NCI-H2029 (cell line): ENCODE results near the gene TUBGCP3.

Experiments used
- DNase-seq: peaks from one replicate; lab custom pipeline; 2025; lab: John Stamatoyannopoulos, UW

TUBGCP3 gene

DNA sequence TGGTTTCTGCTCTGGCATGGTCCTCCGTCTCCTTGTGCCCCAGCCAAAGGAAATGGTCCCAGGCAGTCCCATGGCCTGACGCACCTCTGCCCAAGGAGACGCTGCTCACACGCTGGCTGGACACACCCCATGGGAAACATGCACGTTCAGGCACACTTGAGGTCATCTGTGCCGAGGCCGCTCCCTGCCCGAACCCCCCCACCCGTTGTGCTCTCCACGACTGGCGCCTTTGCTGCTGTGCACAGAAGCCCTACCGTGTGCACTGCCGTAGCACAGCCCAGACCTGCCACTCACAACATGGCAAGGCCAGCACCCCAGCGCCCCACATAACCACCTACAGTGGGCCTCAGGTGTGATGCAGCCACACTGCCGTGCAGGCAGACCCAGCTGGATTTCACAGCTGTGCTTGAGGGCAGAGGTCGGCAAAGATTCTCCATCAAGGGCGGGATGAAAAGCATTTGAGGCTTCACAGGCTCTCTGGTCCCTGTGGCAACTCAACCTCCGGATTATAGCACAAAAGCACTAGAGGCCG is 146.1 kb downstream of the TUBGCP3 start:
- no peak for DNase-seq

DNA sequence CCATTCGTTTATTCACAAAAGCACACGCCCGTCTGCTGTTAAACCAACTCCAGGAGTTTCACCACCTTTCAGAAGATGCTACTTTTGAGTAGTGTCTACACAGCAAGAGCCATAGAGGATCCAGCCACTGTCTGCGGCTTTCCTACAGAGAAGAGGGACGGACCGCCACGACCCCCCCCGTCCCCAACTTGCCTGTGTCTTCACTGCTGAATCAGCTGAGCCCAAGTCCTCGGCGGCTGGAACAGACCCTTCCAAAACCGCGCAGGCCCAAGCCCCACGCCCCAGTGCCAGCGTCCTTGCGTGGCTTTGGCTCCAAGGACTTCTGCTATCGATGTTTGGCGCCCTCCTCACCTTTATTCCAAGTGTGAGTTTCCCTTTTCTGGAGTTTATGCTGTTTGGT is 146.7 kb downstream of the TUBGCP3 start:
- DNase-seq, result no peak

DNA sequence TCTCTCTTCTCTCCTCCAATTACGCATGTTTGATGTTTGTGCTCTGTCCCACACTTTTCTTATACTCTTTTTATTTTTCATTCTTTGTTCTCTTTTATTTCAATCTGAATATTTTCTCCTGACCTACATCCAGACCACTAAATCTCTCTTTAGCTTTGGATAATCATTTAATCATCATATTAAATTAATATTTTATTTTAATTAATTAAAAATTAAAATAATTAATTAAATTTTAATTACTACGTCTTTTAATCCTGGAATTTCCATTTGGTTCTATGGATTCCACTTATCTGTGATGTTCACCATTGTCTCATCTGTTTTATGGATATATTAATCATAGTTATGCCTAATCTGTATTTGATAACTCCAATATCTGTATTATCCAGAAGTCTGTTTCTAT is 149.4 kb downstream of the TUBGCP3 start:
- DNase-seq, result no peak

DNA sequence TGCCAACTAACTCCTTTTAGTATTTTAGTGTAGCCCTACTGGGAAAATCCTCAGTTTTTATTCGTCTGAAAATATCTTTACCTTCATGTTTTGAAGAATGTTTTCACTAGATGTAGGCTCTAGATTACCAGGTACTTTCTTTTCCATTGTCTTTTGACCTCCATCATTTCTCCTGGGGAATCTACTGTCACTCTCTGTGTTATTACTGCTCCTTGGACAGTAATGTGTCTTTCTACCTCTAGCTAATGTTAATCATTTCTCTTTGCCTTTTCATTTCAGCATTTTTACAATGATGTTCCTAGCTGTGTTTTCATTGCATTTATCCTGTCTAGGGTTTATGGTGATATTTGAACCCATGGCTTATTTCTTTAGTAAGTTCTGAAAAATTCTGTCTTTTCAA is 149.9 kb downstream of the TUBGCP3 start:
- DNase-seq, result no peak

DNA sequence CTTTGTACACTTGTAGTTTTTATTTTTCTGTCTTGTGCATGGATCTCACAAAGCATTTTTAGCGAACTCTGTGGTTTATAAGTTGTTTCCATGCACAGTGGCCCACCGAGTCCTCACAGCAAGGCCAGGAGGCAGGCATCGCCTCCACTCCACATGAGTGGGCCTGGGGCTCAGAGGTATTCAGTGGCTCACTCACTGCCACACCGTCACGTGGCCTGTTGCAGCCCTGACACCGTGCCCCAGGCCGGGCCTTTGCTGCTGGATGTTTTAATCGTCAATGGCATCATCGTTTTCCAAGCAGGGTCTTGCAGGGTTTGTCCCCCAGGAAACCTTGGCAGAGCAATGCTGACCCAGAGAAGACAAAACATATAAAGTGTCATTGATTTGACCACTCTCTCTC is 152.0 kb downstream of the TUBGCP3 start:
- no peak for DNase-seq
